ENCODE data around the gene SMYD3. TPM values are rescaled to one million over a fixed set of nuclear protein-coding genes. Genes with fewer than 3 reads are reported as not detected.

Gene SMYD3
- total RNA-seq, 1 donor from 2014 or later = 22.3 TPM

- DNase-seq (ENCODE audit: extremely low spot score in 2 of 2) = no peak
- Histone ChIP-seq H3K27ac (no peak overlapping the region), H3K4me1 (peaks cover 2% of the 10 kb centered on the region), H3K4me3 (no peak overlapping the region), H3K36me3 (no peaks in the 10 kb centered on the region), H3K27me3 (no peaks in the 10 kb centered on the region), H3K9me3 (no peaks in the 10 kb centered on the region)
- intact Hi-C loops (cut with DNase I) = loop anchor here (10.0 kb wide), 1 partner anchor 845 kb away; the partner anchor contains the start of gene KIF26B
- TF ChIP-seq POLR2A (IDR thresholded peaks at IDR 0.05) (no peak), CTCF (IDR thresholded peaks at IDR 0.05) (no peak)
Measured at GRCh38 chr1:245999697-246000637, 507.1 kb downstream of the SMYD3 start.

GRCh38 chr1:245997471-245998258 is 509.4 kb downstream of the SMYD3 start:
- Histone ChIP-seq H3K27ac (no peak overlapping the region), H3K36me3 (no peaks in the 10 kb centered on the region), H3K4me1 (no peaks in the 10 kb centered on the region), H3K9me3 (no peaks in the 10 kb centered on the region), H3K4me3 (no peak overlapping the region), H3K27me3 (no peaks in the 10 kb centered on the region)
- TF ChIP-seq CTCF (IDR thresholded peaks at IDR 0.05) (no peak), POLR2AphosphoS5 (IDR thresholded peaks at IDR 0.05; ENCODE audit: insufficient read depth in 1 of 2, low read depth in 1 of 2) (no peak), POLR2A (IDR thresholded peaks at IDR 0.05) (no peak)
- intact Hi-C loops (cut with DNase I) = no loop called here
- DNase-seq (ENCODE audit: extremely low spot score in 2 of 2) = no peak

GRCh38 chr1:245996811-245997210 is 510.3 kb downstream of the SMYD3 start:
- Histone ChIP-seq H3K27ac (no peak overlapping the region), H3K27me3 (no peaks in the 10 kb centered on the region), H3K4me1 (no peaks in the 10 kb centered on the region), H3K4me3 (no peak overlapping the region), H3K36me3 (no peaks in the 10 kb centered on the region), H3K9me3 (no peaks in the 10 kb centered on the region)
- intact Hi-C loops (cut with DNase I) = no loop called here
- no peak for DNase-seq (ENCODE audit: extremely low spot score in 2 of 2)
- TF ChIP-seq POLR2A (IDR thresholded peaks at IDR 0.05) (no peak), CTCF (IDR thresholded peaks at IDR 0.05) (no peak), POLR2AphosphoS5 (IDR thresholded peaks at IDR 0.05; ENCODE audit: insufficient read depth in 1 of 2, low read depth in 1 of 2) (no peak)

- intact Hi-C loops (cut with DNase I) = no loop called here
- no peak overlapping the region for H3K27ac ChIP-seq
- no peak for TF ChIP-seq POLR2A (IDR thresholded peaks at IDR 0.05)
- TF ChIP-seq POLR2AphosphoS5 (IDR thresholded peaks at IDR 0.05; ENCODE audit: insufficient read depth in 1 of 2, low read depth in 1 of 2) = no peak
- TF ChIP-seq CTCF (IDR thresholded peaks at IDR 0.05) = no peak
- H3K27me3 ChIP-seq = no peaks in the 10 kb centered on the region
- no peaks in the 10 kb centered on the region for H3K36me3 ChIP-seq
- H3K9me3 ChIP-seq = no peaks in the 10 kb centered on the region
- H3K4me1 ChIP-seq = no peaks in the 10 kb centered on the region
- H3K4me3 ChIP-seq = no peak overlapping the region
- DNase-seq (ENCODE audit: extremely low spot score in 2 of 2) = no peak
Measured at GRCh38 chr1:245995474-245995873, 511.6 kb downstream of the SMYD3 start.
